Measurements from ENCODE around the gene STAT3. TPM values are rescaled to one million over a fixed set of nuclear protein-coding genes. Genes with fewer than 3 reads are reported as not detected.

STAT3 gene
- total and polyA plus RNA-seq, 8 donors: 31.3 to 207 (median 104) TPM

DNA sequence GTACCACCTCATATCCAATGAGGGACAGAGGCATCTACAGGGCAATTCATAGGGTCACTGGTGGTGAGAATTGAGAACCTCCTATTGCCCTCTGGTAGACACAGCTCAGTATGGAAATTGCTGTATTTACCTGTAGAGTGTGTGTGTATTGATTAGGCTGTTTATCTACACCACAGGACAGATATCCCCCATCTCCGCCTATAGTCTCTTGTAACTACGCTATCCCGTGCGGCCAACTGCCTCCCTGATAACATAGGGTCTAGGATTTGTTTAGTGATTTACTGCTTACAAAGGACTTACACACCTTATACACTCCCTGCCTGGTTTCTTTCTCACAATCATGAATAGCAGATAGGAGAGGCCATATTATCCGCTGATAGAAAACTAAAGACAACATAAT, 1.7 kb upstream of the STAT3 start:
- H3K36me3 ChIP-seq: no peaks in the 10 kb centered on the region
- H3K27ac ChIP-seq: peak overlapping the region in 4 of 5 donors; percentile 100
- 37 to 85% (median 56%) methylated on average over 5 of the region's 5 CpGs for WGBS, 5 donors
- intact Hi-C loops (cut with DNase I; ENCODE audit: low total_unique reads): no loop called here
- no peak overlapping the region for H3K4me3 ChIP-seq
- peaks cover 22 to 40% (median 32%) of the 10 kb centered on the region in 4 donors for H3K4me1 ChIP-seq
- no peak for DNase-seq
- no peaks in the 10 kb centered on the region for H3K27me3 ChIP-seq
- TF ChIP-seq EP300 (IDR thresholded peaks at IDR 0.05) (no peak), POLR2AphosphoS5 (IDR thresholded peaks at IDR 0.05) (no peak), POLR2A (IDR thresholded peaks at IDR 0.05) (no peak), CTCF (IDR thresholded peaks at IDR 0.05) (no peak)
- H3K9me3 ChIP-seq: no peaks in the 10 kb centered on the region

DNA sequence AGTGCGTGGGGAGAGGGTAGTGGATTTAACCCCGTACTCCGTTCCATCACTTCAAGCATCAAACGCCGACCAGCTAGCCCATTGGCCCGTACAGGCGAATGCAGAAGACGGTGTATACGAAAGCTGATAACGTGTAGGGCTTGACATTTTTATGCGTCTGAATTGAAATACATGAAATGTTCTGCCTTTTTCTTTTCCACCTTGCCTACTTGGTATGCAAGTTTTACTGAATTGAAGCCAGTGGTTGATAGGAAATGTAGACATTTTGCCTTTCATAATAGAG, 834 bp upstream of the STAT3 start:
- H3K36me3 ChIP-seq: no peaks in the 10 kb centered on the region
- 0 to 2% (median 1%) methylated on average over 11 of the region's 11 CpGs for WGBS, 5 donors
- TF ChIP-seq POLR2A (IDR thresholded peaks at IDR 0.05): no peak
- TF ChIP-seq EP300 (IDR thresholded peaks at IDR 0.05): no peak
- no peak for TF ChIP-seq CTCF (IDR thresholded peaks at IDR 0.05)
- no peak for TF ChIP-seq POLR2AphosphoS5 (IDR thresholded peaks at IDR 0.05)
- peak overlapping the region; percentile 42 to 100 (median 93) for H3K4me3 ChIP-seq
- intact Hi-C loops (cut with DNase I; ENCODE audit: low total_unique reads): no loop called here
- H3K27me3 ChIP-seq: no peaks in the 10 kb centered on the region
- peaks cover 27 to 49% (median 37%) of the 10 kb centered on the region in 4 donors for H3K4me1 ChIP-seq
- peak overlapping the region; percentile 83 to 100 (median 100) for H3K27ac ChIP-seq
- no peaks in the 10 kb centered on the region for H3K9me3 ChIP-seq
- no peak for DNase-seq

GRCh38 chr17:42387661-42388380, 421 bp downstream of the STAT3 start:
- WGBS, 5 donors: 0 to 1% (median 0%) methylated on average over 34 to 62 of the region's 62 CpGs
- Histone ChIP-seq H3K27me3 (no peaks in the 10 kb centered on the region), H3K9me3 (no peaks in the 10 kb centered on the region), H3K27ac (peak overlapping the region; percentile 97 to 100 (median 100)), H3K4me3 (peak overlapping the region; percentile 92 to 100 (median 96)), H3K36me3 (peaks cover 0 to under 1% (median 0%) of the 10 kb centered on the region in 4 donors), H3K4me1 (peaks cover 33 to 61% (median 45%) of the 10 kb centered on the region in 4 donors)
- peak; percentile 65 to 73 for DNase-seq
- intact Hi-C loops (cut with DNase I; ENCODE audit: low total_unique reads): no loop called here
- TF ChIP-seq POLR2AphosphoS5 (IDR thresholded peaks at IDR 0.05) (peak; percentile 2 to 70 (median 57)), EP300 (IDR thresholded peaks at IDR 0.05) (no peak)

DNA sequence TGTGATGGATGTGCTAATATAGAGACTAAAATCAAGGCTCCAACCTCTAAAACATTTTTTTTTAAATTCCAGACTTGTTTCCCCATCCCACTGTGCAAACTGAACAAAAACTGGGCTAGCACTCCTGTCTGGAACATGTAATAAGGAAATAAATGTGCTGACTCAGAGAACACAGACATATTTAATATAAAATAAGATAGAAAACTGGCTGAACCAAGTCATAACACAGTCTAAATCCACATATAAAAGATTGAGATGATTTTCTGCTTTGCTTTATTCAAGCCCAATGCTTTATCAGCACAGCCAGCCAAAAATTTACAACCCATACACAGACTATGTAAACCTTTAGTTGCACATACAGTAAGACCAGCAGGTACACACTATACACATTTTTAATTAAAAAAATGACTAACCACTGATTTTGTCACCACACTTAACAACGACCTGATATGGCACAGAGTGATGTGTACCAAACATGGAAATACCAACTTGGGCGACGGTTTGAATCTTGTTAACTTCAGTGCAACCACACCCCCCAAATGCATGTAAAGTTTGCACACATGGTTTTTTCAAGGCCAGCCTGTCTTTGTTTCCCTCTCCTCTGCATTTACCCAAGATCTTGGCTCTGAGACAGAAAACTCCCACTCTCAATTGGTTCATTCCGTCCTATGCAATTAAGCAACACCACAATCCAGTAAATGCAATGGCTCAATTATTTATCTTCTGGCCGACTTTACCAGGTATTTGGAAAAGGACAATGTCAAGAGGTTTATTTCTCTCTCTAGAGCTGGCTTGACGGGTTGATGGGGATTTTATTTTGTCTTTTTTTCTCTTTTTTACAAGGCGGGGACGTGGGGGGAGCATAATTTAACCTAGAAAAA, 1.2 kb downstream of the STAT3 start:
- Histone ChIP-seq H3K27ac (peak overlapping the region; percentile 97 to 100 (median 100)), H3K4me1 (peaks cover 41 to 69% (median 53%) of the 10 kb centered on the region in 4 donors), H3K9me3 (no peaks in the 10 kb centered on the region), H3K36me3 (peaks cover 0 to 3% (median 0%) of the 10 kb centered on the region in 4 donors), H3K4me3 (peak overlapping the region; percentile 92 to 100 (median 96)), H3K27me3 (no peaks in the 10 kb centered on the region)
- WGBS, 5 donors: 0 to 2% (median 0%) methylated on average over 8 of the region's 8 CpGs
- DNase-seq: peak in 1 of 2 donors; percentile 84
- TF ChIP-seq EP300 (IDR thresholded peaks at IDR 0.05) (no peak), POLR2A (IDR thresholded peaks at IDR 0.05) (no peak), CTCF (IDR thresholded peaks at IDR 0.05) (no peak), POLR2AphosphoS5 (IDR thresholded peaks at IDR 0.05) (peak in 1 of 3 donors; percentile 35)
- intact Hi-C loops (cut with DNase I; ENCODE audit: low total_unique reads): no loop called here

Measured in stomach (tissue), 9 donors.